HCT116 (cell line): Measurements from ENCODE around the gene TPR. TPM values are rescaled to one million over a fixed set of nuclear protein-coding genes. Genes with fewer than 3 reads are reported as not detected.

Experiments
- ATAC-seq: fragments of 200-7000 bp; cut with Tn5 transposase; 2 replicates; pipeline ENCODE4 v1.9.1; 2020; ENCODE audit warnings: mild to moderate bottlenecking, moderate library complexity
- BruUV-seq: library from RNA; stranded (reverse); fragments of 400-500 nt; replicated peaks from 2 replicates; lab custom pipeline; 2021; lab: Mats Ljungman, UMichigan
- CTCF ChIA-PET: fragments of 300-600 bp; sonication (Branson Sonifier 250); formaldehyde crosslinking; loops from one replicate; lab custom pipeline; 2021; ENCODE audit warnings: antibody characterized with exemption; lab: Charles Lee
- POLR2A ChIA-PET: fragments of 300-600, 350-600 bp; sonication (Branson Sonifier 250); formaldehyde crosslinking; loops from one replicate; lab custom pipeline; 2021; ENCODE audit warnings: antibody characterized with exemption; lab: Charles Lee
- RAD21 ChIA-PET, 2 experiments: fragments of 300-600 bp; sonication (Branson Sonifier 250); formaldehyde crosslinking; loops; one replicate each; lab custom pipeline; 2023; ENCODE audit warnings: low total read pairs in 2 of 2; ENCODE audit not compliant: uncharacterized antibody in 2 of 2, unreplicated experiment in 2 of 2, low non-redundant PET in 1 of 2; lab: Charles Lee
- DNase-seq: peaks from one replicate; pipeline ENCODE4 v3.0.0-alpha.2; 2010; ENCODE audit warnings: low read depth, low spot score
- H2AFZ ChIP-seq: fragments of 200-600 bp; shearing (Covaris generic), sonication (generic); 2 replicates; pipeline ENCODE4 v1.6.1; 2017; ENCODE audit warnings: low read depth, mixed run types, mixed read lengths, antibody characterized with exemption, low read length; ENCODE audit not compliant: poor library complexity, severe bottlenecking
- H3K27ac ChIP-seq: 2 replicates; pipeline ENCODE4 v1.5.1; 2012; ENCODE audit warnings: low read depth, low read length
- H3K27me3 ChIP-seq: fragments of 200-600 bp; sonication (generic); 2 replicates; pipeline ENCODE4 v1.6.1; 2016; ENCODE audit warnings: mixed run types, low read length, mixed read lengths; ENCODE audit not compliant: insufficient read depth
- H3K36me3 ChIP-seq, 2 experiments: fragments of 200-500 bp in 1 of 2; fragments of 200-600 bp in 1 of 2; sonication (Bioruptor generic) in 1 of 2; sonication (generic) in 1 of 2; 2 replicates each; pipeline versions ENCODE4 v1.5.1 to v1.6.1; 2014 to 2016; ENCODE audit warnings: low read length in 2 of 2, inconsistent platforms in 1 of 2, mixed read lengths in 1 of 2, mixed run types in 1 of 2; ENCODE audit not compliant: insufficient read depth in 2 of 2, control insufficient read depth in 1 of 2
- H3K4me1 ChIP-seq, 2 experiments: fragments of 200-600 bp in 1 of 2; sonication (generic) in 1 of 2; 2 replicates each; pipeline versions ENCODE4 v1.5.1 to v1.6.1; 2012 to 2017; ENCODE audit warnings: low read length in 2 of 2, inconsistent platforms in 1 of 2, mild to moderate bottlenecking in 1 of 2, mixed read lengths in 1 of 2, mixed run types in 1 of 2, moderate library complexity in 1 of 2; ENCODE audit not compliant: insufficient read depth in 2 of 2, control insufficient read depth in 1 of 2
- H3K4me2 ChIP-seq: fragments of 200-600 bp; sonication (generic); 2 replicates; pipeline ENCODE4 v1.6.1; 2017; ENCODE audit warnings: mixed run types, low read length, mixed read lengths
- H3K4me3 ChIP-seq, 2 experiments: fragments of 200-600 bp in 1 of 2; sonication (generic) in 1 of 2; replicated peaks in 1 of 2; 2 replicates each; pipeline ENCODE4 v1.5.1; 2011 to 2016; ENCODE audit warnings: low read length in 2 of 2, control low read depth in 1 of 2, low read depth in 1 of 2, mild to moderate bottlenecking in 1 of 2, mixed read lengths in 1 of 2, mixed run types in 1 of 2
- H3K79me2 ChIP-seq: fragments of 200-600 bp; sonication (generic); 2 replicates; pipeline ENCODE4 v1.6.1; 2017; ENCODE audit warnings: mild to moderate bottlenecking, mixed run types, low read length, moderate library complexity, mixed read lengths; ENCODE audit not compliant: insufficient read depth
- H3K9ac ChIP-seq: fragments of 200-600 bp; sonication (generic); 2 replicates; pipeline ENCODE4 v1.6.1; 2016; ENCODE audit warnings: low read length, mixed read lengths
- H3K9me2 ChIP-seq: fragments of 200-600 bp; sonication (generic), shearing (Covaris generic); 2 replicates; pipeline ENCODE4 v1.6.1; 2017; ENCODE audit warnings: mixed run types, mild to moderate bottlenecking, moderate library complexity; ENCODE audit not compliant: insufficient read depth
- H3K9me3 ChIP-seq, 2 experiments: fragments of 200-500 bp in 1 of 2; fragments of 200-600 bp in 1 of 2; sonication (Bioruptor generic) in 1 of 2; sonication (generic) in 1 of 2; 2 replicates each; pipeline ENCODE4 v1.6.1; 2014 to 2017; ENCODE audit warnings: low read length in 2 of 2, mixed read lengths in 2 of 2, inconsistent platforms in 1 of 2, low read depth in 1 of 2, mild to moderate bottlenecking in 1 of 2, mixed run types in 1 of 2, moderate library complexity in 1 of 2; ENCODE audit not compliant: control insufficient read depth in 1 of 2, insufficient read depth in 1 of 2
- H4K20me1 ChIP-seq: fragments of 200-600 bp; sonication (generic), shearing (Covaris generic); 2 replicates; pipeline ENCODE4 v1.6.1; 2017; ENCODE audit warnings: mixed run types, mild to moderate bottlenecking, moderate library complexity; ENCODE audit not compliant: insufficient read depth
- CTCF ChIP-seq, 3 experiments: fragments of 200-600 bp in 1 of 3; sonication (generic) in 1 of 3; IDR thresholded peaks in 2 of 3; conservative IDR thresholded peaks in 1 of 3; 2 replicates each; pipeline ENCODE4 v1.5.1; 2012 to 2017; ENCODE audit warnings: low read depth in 2 of 3, low read length in 2 of 3, antibody characterized with exemption in 1 of 3, borderline replicate concordance in 1 of 3, control low read depth in 1 of 3, mild to moderate bottlenecking in 1 of 3, mixed read lengths in 1 of 3, mixed run types in 1 of 3, moderate library complexity in 1 of 3; ENCODE audit not compliant: insufficient read depth in 1 of 3
- FOSL1 ChIP-seq: IDR thresholded peaks from 2 replicates; pipeline ENCODE4 v1.6.1; 2012; ENCODE audit warnings: low read depth
- REST ChIP-seq: IDR thresholded peaks from 2 replicates; pipeline ENCODE4 v1.6.1; 2012; ENCODE audit warnings: low read depth
- intact Hi-C: fragments of 100-400 bp; cut with micrococcal nuclease; formaldehyde crosslinking; loops from 2 replicates; pipeline ENCODE4 v1.10.0; 2022
- total RNA-seq: library from RNA; stranded (reverse); gene quantifications from one replicate; pipeline ENCODE4 v1.2.1, GENCODE V29; 2021; ENCODE audit not compliant: unreplicated experiment

Gene TPR
- total RNA-seq, 1 experiment from 2014 or later: 131 TPM

- POLR2A ChIA-PET: no interaction called here
- DNase-seq (no peak), ATAC-seq (no peak)
- no peaks in the 10 kb centered on the region for H4K20me1 ChIP-seq
- H3K9me2 ChIP-seq: no peaks in the 10 kb centered on the region; the same call in 1 of the 2 replicates
- TF ChIP-seq CTCF (IDR thresholded peaks at IDR 0.05 in 2 of 3, conservative IDR thresholded peaks at IDR 0.05 in 1 of 3; ENCODE audit: borderline replicate concordance in 1 of 3, insufficient read depth in 1 of 3, low read depth in 2 of 3, low read length in 2 of 3) (no peak), FOSL1 (no peak), REST (no peak)
- H3K9ac ChIP-seq: no peak overlapping the region
- H3K4me2 ChIP-seq: no peak overlapping the region
- intact Hi-C loops: no loop called here
- H3K36me3 ChIP-seq: no peaks in the 10 kb centered on the region
- CTCF ChIA-PET: no interaction called here
- RAD21 ChIA-PET: no interaction called here
- H3K79me2 ChIP-seq: no peaks in the 10 kb centered on the region
- no peak overlapping the region for H3K27ac ChIP-seq
- no peaks in the 10 kb centered on the region for H3K27me3 ChIP-seq
- H3K4me3 ChIP-seq: no peak overlapping the region
- no TSS peak for BruUV-seq
- H3K9me3 ChIP-seq: no peaks in the 10 kb centered on the region
- 0 out of 4 replicates have a peak, but pooled peaks cover 0 to 3% of the 10 kb centered on the region in 2 experiments for H3K4me1 ChIP-seq
- H2AFZ ChIP-seq: no peak overlapping the region
These were observed 91.7 kb downstream of the TPR start for GRCh38 chr1:186283374-186283773.
